Measurements from ENCODE around the gene CYP19A1. TPM values are rescaled to one million over a fixed set of nuclear protein-coding genes. Genes with fewer than 3 reads are reported as not detected.
A peak's percentile ranks its signal among the peaks of the same experiment; 100 is the strongest.

Gene CYP19A1
- total RNA-seq, 1 donor from 2014 or later, result not detected

DNA sequence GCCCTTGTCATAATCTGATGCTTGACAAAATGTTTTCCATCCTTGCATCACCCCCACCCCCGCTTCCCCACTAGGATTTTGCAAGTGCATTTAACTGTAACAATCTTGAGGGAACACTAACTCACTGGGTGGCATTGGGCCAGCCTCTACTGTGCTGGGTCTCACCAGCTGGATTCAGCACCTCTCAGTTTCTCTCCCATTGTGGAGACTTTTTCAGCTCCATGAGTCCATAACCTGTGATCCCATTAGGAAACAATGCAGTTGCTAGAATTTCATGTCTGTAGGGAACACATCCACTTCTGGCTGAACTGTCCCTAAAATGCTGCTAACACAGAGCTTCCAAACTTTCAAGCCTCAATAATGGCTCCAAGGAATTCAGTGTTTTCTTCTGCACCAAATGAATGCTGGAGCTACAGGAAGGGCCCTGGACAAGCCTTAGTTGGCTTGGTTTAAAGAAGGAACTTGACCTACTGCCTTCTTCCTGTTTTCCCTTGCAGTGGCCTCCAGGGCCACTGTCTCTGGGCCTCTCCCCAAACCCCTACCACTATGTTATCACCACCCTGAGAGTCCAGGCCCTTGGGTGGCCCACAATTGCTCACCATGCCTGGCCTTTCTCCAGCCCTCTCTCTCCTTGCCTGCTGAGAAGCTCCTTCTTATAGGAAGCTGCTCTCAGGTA, 15.6 kb downstream of the CYP19A1 start:
- no peak for DNase-seq

DNA sequence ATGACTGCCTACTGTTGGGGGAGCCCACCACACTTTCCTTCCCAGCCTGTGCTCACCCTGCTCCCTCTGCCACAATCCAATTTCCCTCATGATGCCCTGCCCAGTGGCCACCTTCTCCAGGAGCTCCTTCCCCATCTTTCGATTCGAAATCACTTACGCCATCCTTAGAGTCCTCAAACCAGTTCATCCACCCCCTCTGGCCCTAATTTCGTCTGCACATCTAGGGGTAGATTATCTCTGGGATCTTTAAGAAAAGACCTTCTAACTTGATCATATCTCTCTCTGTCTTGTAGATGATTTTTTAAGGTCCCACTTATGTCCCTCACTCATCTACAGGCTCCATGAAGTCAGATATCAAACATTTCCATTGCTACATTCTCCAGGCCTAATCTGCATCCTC, 17.1 kb downstream of the CYP19A1 start:
- DNase-seq, result no peak

DNA sequence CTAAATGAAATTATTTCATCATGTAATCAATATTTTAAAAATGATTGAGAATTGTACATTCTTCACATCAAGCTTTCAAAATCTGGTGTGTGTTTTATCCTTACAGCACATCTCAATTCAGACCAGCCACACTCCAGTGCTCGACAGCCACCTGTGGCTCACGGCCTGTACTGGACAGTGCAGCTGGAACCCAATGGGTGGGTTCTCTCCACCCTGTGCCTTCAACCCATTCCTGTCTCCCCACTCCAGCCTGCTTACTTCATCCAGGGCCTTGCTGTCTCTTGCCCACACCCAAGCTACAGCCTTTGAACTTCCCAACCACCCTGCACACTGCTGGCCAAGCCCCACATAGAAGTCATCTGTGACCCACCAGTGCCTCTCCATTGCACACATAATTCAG, 17.6 kb downstream of the CYP19A1 start:
- no peak for DNase-seq

DNA sequence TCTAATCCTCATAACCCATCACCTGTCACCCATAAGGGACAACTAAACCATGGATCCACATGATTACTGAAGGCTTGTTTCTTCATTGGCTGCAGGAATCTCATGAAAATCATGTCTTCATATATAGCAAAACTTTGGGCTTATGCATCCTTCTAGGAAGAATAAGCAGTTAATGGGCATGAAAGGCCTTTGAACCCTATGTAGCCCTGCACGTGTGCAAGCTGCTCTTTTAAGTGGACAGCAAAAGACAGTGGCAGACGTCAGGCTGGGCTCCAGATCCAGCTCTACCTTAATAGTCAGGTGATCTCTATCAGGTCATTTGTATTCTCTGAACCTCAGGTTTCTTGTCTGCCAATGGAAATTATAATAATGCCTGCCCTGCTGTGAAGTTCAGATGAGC, 18.9 kb downstream of the CYP19A1 start:
- no peak for DNase-seq

DNA sequence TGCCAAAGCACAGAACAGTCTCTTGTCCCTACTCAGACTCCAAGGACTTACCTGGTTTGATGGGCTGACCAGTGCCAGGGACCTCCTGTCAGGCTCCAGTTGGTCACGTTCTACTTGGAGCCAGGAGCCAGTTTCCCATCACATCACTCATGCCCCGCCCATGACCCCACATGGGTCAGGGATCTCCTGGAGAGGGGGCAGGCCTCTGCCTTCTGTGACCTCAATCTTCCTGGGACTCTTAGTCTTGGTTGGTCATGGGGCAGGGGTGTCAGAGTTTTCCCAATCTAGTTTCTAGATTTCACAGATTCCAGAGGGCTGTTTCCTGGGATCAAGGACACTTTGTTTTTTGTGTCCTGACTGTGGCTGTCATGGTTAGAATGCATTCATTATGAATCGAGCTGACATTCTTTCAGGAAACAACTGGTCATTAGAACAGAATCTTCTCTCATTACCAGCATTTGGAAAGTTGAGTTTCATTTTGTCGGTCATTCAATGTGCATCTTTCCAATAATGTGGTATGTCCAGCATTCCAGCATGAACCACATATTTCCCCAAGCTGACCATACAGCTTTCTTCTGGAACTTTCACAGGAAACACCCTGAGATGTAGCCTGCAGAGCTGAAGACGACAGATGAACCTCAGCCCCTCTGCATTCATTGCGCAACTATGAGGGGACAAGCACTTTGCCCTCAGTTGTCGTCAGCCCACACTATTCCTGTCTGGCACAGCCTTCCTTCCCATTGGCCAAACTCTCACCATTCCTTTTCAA, 19.8 kb downstream of the CYP19A1 start:
- no peak for DNase-seq

- no peak for DNase-seq
These were observed 21.8 kb downstream of the CYP19A1 start for GRCh38 chr15:51316636-51317035.

GRCh38 chr15:51315726-51316125, 22.7 kb downstream of the CYP19A1 start:
- DNase-seq, result no peak

GRCh38 chr15:51314391-51315337, 23.7 kb downstream of the CYP19A1 start:
- DNase-seq, result no peak

- no peak for DNase-seq
These were observed 24.6 kb downstream of the CYP19A1 start for GRCh38 chr15:51313644-51314280.

DNA sequence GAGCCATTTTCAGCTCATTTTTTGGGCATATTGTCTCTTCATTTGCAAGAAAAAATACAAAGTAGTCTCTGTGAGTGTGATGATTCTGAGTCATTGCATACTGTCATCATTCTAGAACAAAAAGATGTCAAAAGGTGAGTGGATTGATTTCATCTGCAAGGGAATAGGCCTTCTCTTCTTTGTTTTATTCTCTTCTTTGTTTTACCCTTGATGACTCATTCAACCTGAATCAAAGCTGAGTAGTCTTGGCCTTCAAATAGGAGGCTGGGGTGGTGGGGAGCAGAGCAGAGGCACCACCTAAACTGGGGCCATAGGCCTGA, 25.4 kb downstream of the CYP19A1 start:
- peak; percentile 20 for DNase-seq

- DNase-seq, result no peak
These were observed 26.0 kb downstream of the CYP19A1 start for GRCh38 chr15:51312166-51313073.

GRCh38 chr15:51311510-51311909, 26.9 kb downstream of the CYP19A1 start:
- no peak for DNase-seq

- no peak for DNase-seq
These were observed 28.3 kb downstream of the CYP19A1 start for GRCh38 chr15:51310064-51310463.

DNA sequence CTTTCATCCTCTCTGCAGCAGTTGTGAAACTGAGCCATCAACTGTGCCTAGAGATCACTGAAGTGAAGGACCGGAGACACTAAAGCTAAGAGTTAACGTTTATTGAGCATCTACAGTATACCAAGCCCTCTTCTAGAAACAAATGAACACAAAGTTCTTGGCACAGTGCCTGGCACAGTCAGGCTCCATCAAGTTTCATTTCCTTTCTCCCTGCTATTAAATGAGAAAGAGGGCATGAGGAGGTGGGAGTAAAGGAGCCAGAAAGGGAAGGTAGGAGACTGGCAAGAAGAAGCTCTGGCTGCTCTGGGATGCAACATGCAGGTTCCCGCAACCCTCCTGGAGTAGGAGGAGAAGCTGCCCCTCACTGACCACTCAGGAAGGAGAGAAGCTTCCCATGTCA, 30.6 kb downstream of the CYP19A1 start:
- DNase-seq, result no peak

GRCh38 chr15:51307325-51307724, 31.1 kb downstream of the CYP19A1 start:
- no peak for DNase-seq

DNA sequence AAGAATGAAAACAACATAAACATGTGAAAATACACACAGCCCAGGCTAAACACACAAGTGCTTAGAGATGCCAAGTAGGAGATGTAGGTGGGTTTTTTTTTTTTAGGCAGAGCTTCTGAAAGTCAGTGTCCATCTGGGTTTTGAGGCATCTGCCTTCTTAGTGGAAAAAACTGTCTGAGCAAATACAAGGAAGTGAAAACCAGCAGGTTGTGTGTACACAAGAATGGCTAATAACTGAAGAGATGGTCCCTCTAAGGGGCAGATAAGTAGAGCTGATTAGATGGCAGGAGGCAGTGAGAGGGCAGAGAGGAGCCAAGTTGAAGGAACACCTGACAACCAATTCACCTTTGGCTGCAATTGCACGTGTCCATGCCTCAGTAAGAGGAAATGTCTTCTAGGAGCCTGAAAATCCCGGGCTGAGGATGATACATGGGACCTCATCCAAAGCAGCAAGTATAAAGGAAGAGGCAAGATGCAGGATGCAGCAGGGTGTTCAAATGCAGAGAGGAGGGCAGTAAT, 34.9 kb downstream of the CYP19A1 start:
- no peak for DNase-seq

DNA sequence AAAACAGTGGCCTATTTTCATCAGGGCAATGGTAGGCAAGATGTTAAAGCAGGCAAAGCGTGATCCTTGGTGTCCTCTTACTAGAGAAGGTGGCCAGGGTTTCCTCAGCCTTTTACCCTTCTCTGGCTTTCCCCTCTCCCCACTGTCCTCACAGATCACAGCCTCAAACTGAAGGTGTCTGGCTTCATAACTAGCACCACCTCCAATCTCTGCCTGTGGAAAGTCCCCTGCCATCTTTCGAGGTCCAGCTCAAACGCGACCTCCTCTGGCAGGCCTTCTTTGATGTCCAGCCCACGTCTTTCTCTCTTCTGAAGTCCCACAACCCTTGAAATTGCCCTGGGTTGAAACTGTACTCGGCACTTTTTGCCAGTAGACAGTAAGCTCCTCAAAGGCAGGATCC, 35.9 kb downstream of the CYP19A1 start:
- no peak for DNase-seq

- no peak for DNase-seq
These were observed 39.0 kb downstream of the CYP19A1 start for GRCh38 chr15:51299187-51300015.

DNA sequence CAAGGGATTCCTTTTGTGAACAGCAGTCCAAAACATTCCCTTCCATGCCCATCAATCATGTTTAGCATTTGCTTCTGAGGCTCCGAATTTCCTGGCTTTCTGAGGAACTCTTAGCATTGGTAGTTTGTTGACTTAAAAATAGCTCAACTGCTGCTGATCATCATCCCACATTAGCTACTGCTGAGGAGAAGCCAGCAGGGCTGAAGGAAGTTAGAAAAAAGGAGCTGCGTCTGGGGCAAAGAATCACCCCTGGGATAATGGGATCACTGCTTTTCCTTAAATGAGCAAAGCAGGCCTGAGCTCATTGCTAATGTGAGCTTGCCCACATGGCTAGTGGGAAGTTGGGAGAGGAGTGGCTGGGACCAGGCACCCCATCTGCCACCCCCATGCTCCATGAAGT, 39.8 kb downstream of the CYP19A1 start:
- no peak for DNase-seq

DNA sequence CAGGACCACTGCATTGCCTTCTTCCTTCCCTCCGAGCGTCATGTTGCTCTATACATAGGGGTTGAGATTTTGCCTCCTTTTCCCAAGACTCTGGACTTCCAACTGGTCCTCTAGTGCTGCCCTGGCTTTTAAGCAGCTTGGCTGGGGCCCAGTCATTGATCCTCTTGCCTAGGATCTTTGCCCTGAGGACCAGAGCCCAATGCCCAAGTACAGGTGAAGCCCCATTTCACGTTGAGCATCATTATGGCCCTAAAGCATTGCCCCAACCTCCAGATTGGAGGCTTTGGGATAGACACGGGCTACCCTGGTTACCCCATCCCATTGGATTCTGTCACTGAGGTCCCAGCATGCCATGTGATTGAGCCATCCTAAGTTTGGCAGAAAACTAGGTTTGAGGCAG, 47.7 kb downstream of the CYP19A1 start:
- DNase-seq, result no peak

DNA sequence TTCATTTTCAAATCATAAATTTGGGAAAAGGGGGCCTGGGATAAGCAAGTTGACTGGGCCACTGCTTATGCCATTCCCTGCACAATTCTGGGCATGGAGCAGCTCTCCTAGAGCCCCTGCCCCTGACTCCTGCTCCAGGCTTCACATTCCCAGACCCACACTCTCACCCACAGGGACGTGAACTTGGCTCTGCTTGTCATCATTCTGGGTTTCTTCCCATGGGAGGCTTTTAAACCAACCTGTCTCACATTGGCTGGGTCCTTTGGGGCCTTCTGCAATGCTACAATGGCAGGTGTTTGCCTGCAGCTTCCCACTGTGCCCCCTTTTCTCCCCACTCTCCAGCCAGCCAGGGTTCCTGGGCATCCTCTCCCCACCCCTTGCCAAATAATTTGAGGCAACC, 49.1 kb downstream of the CYP19A1 start:
- DNase-seq, result no peak
